OCI-LY1 (cell line): ENCODE measurements around the gene CDADC1.

Experiments
- H2AFZ ChIP-seq: fragments of 200-600 bp; sonication (generic), shearing (Covaris generic); 2 replicates; pipeline ENCODE4 v1.6.0; 2014; ENCODE audit warnings: antibody characterized with exemption, mild to moderate bottlenecking, low read length
- H3F3A ChIP-seq: fragments of 200-600 bp; sonication (generic), shearing (Covaris generic); 2 replicates; pipeline ENCODE4 v1.6.0; 2014; ENCODE audit warnings: mild to moderate bottlenecking, antibody characterized with exemption, low read length, moderate library complexity; ENCODE audit not compliant: insufficient read depth
- H3K27ac ChIP-seq: fragments of 200-600 bp; sonication (generic); 2 replicates; pipeline ENCODE4 v1.5.1; 2014; ENCODE audit warnings: low read length, mixed run types, mild to moderate bottlenecking, low read depth; ENCODE audit not compliant: poor library complexity, severe bottlenecking
- H3K27me3 ChIP-seq: fragments of 200-600 bp; sonication (generic); 2 replicates; pipeline ENCODE4 v1.6.0; 2014; ENCODE audit warnings: antibody characterized with exemption, mild to moderate bottlenecking, low read length, moderate library complexity; ENCODE audit not compliant: insufficient read depth
- H3K36me3 ChIP-seq: fragments of 200-600 bp; sonication (generic); 2 replicates; pipeline ENCODE4 v1.6.1; 2014; ENCODE audit warnings: mild to moderate bottlenecking, antibody characterized with exemption, low read length, moderate library complexity, mixed read lengths; ENCODE audit not compliant: insufficient read depth
- H3K4me1 ChIP-seq: fragments of 200-600 bp; sonication (generic); 2 replicates; pipeline ENCODE4 v1.5.1; 2014; ENCODE audit warnings: mild to moderate bottlenecking, low read length, moderate library complexity; ENCODE audit not compliant: insufficient read depth, severe bottlenecking
- H3K4me2 ChIP-seq: fragments of 200-600 bp; sonication (generic), shearing (Covaris generic); 2 replicates; pipeline ENCODE4 v1.6.1; 2014; ENCODE audit warnings: low read length
- H3K4me3 ChIP-seq: fragments of 200-600 bp; sonication (generic); 2 replicates; pipeline ENCODE4 v1.5.1; 2014; ENCODE audit warnings: low read length, low read depth, mild to moderate bottlenecking, mixed read lengths; ENCODE audit not compliant: poor library complexity, severe bottlenecking
- H3K79me2 ChIP-seq: fragments of 200-600 bp; shearing (Covaris generic); 2 replicates; pipeline ENCODE4 v1.6.1; 2016; ENCODE audit warnings: mixed run types, low read length, mixed read lengths; ENCODE audit not compliant: insufficient read depth
- H3K9ac ChIP-seq: fragments of 200-600 bp; sonication (generic), shearing (Covaris generic); 2 replicates; pipeline ENCODE4 v1.6.1; 2014; ENCODE audit warnings: mild to moderate bottlenecking, low read length, mixed read lengths
- H3K9me2 ChIP-seq: fragments of 200-600 bp; sonication (generic), shearing (Covaris generic); 2 replicates; pipeline ENCODE4 v1.6.1; 2014; ENCODE audit warnings: low read depth, mild to moderate bottlenecking, low read length, mixed read lengths
- H3K9me3 ChIP-seq: fragments of 200-600 bp; shearing (Covaris generic); 2 replicates; pipeline ENCODE4 v1.6.1; 2014; ENCODE audit warnings: low read length, mixed read lengths
- H4K20me1 ChIP-seq: fragments of 200-600 bp; sonication (generic), shearing (Covaris generic); 2 replicates; pipeline ENCODE4 v1.6.0; 2016; ENCODE audit warnings: mild to moderate bottlenecking, low read length; ENCODE audit not compliant: insufficient read depth
- CTCF ChIP-seq: fragments of 200-600 bp; sonication (generic), shearing (Covaris generic); IDR thresholded peaks from 2 replicates; pipeline ENCODE4 v1.5.1; 2017; ENCODE audit warnings: mild to moderate bottlenecking, antibody characterized with exemption, low read length, moderate library complexity, mixed read lengths
- EZH2 ChIP-seq: fragments of 200-600 bp; sonication (generic), shearing (Covaris generic); IDR thresholded peaks from 2 replicates; pipeline ENCODE4 v1.8.0; 2017; ENCODE audit warnings: borderline replicate concordance, mixed run types, mild to moderate bottlenecking, antibody characterized with exemption, low read length, moderate library complexity, mixed read lengths

CDADC1 gene

GRCh38 chr13:49319951-49320350 is 72.2 kb downstream of the CDADC1 start:
- no peak overlapping the region for H3K4me3 ChIP-seq
- TF ChIP-seq EZH2, result no peak
- TF ChIP-seq CTCF, result no peak
- no peaks in the 10 kb centered on the region for H3K9me3 ChIP-seq
- H3K27ac ChIP-seq, result peak overlapping the region; percentile 35
- H3K27me3 ChIP-seq, result no peaks in the 10 kb centered on the region
- no peak overlapping the region for H3K9ac ChIP-seq
- H4K20me1 ChIP-seq, result no peaks in the 10 kb centered on the region
- H2AFZ ChIP-seq, result no peak overlapping the region
- peaks cover 62% of the 10 kb centered on the region for H3K36me3 ChIP-seq
- peaks cover 20% of the 10 kb centered on the region for H3K4me1 ChIP-seq
- H3K79me2 ChIP-seq, result no peaks in the 10 kb centered on the region
- no peaks in the 10 kb centered on the region for H3K9me2 ChIP-seq
- no peak overlapping the region; the same call in 1 of the 2 replicates for H3K4me2 ChIP-seq
- H3F3A ChIP-seq, result no peaks in the 10 kb centered on the region

- Histone ChIP-seq H3K27me3 (no peaks in the 10 kb centered on the region), H3K4me1 (peaks cover 20% of the 10 kb centered on the region), H3K27ac (peak overlapping the region; percentile 35), H3K4me2 (peak overlapping the region; percentile 11; the same call in 1 of the 2 replicates), H4K20me1 (no peaks in the 10 kb centered on the region), H3K9me3 (no peaks in the 10 kb centered on the region), H3K4me3 (no peak overlapping the region), H3K9ac (no peak overlapping the region), H3K36me3 (peaks cover 65% of the 10 kb centered on the region), H3F3A (no peaks in the 10 kb centered on the region), H3K79me2 (no peaks in the 10 kb centered on the region), H2AFZ (no peak overlapping the region), H3K9me2 (no peaks in the 10 kb centered on the region)
- TF ChIP-seq EZH2 (no peak), CTCF (no peak)
Measured at GRCh38 chr13:49320975-49321374, 73.2 kb downstream of the CDADC1 start.

DNA sequence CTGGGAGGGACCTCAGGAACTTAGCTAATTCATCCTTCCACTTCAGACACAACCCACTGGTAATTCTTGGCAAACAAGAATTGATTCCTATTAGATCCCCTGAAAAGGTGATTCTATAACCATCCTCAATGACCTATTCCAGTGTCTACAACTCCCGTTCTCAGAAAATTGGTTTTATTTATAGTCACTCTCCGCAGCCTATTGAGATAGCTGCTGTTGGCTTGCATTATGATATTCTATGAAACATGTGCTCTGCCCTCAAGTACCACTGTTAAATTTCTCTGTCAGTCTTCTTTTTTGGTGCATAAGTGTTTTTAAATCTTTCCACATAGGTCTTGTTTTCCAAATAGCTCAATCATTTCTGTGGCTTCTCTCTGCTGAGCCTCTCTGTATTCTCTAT is 75.0 kb downstream of the CDADC1 start:
- no peak overlapping the region for H3K9ac ChIP-seq
- no peaks in the 10 kb centered on the region for H3K27me3 ChIP-seq
- no peaks in the 10 kb centered on the region for H3K9me2 ChIP-seq
- TF ChIP-seq CTCF (no peak), EZH2 (no peak)
- peaks cover 20% of the 10 kb centered on the region for H3K4me1 ChIP-seq
- no peaks in the 10 kb centered on the region for H4K20me1 ChIP-seq
- H3F3A ChIP-seq, result no peaks in the 10 kb centered on the region
- no peak overlapping the region for H3K4me3 ChIP-seq
- no peak overlapping the region for H3K27ac ChIP-seq
- H2AFZ ChIP-seq, result no peak overlapping the region
- H3K36me3 ChIP-seq, result peaks cover 64% of the 10 kb centered on the region
- no peaks in the 10 kb centered on the region for H3K9me3 ChIP-seq
- no peak overlapping the region for H3K4me2 ChIP-seq
- no peaks in the 10 kb centered on the region for H3K79me2 ChIP-seq
